K562 (cell line): Measurements from ENCODE around the gene REEP2. TPM values are rescaled to one million over a fixed set of nuclear protein-coding genes. Genes with fewer than 3 reads are reported as not detected.
A peak's percentile ranks its signal among the peaks of the same experiment; 100 is the strongest.
"Not testable (repeated sequence)": the region's sequence is repeated elsewhere in the genome, so short reads cannot be mapped to it uniquely, and the experiment has no call there.

ENCODE experiments used
- ATAC-seq: fragments of 200-7000 bp; cut with Tn5 transposase; 3 replicates; pipeline ENCODE4 v1.9.1; 2020; ENCODE audit warnings: moderate library complexity
- BruUV-seq: library from RNA; stranded (reverse); fragments of 400-500 nt; replicated peaks from 2 replicates; lab custom pipeline; 2021; lab: Mats Ljungman, UMichigan
- CTCF ChIA-PET: fragments of 300-600 bp; formaldehyde crosslinking; extraction: SDS; loops from one replicate; lab custom pipeline; 2021; ENCODE audit warnings: low intra/inter-chr PET ratio; lab: Yijun Ruan, JAX
- POLR2A ChIA-PET: fragments of 300-600, 350-650 bp; sonication (Branson Sonifier 250); formaldehyde crosslinking; extraction: SDS; loops from one replicate; lab custom pipeline; 2021; ENCODE audit warnings: antibody characterized with exemption, inconsistent platforms; lab: Yijun Ruan, JAX
- DNase-seq, 4 experiments: peaks; one replicate each; pipeline versions ENCODE4 v3.0.0 to v3.0.0-alpha.2; 2011 to 2018; ENCODE audit warnings: low spot score in 3 of 4, mixed read lengths in 3 of 4; ENCODE audit errors: extremely low read depth in 1 of 4
- FAIRE-seq: peaks from 2 replicates; lab custom pipeline; 2011; peaks lifted over from hg19 to GRCh38; lab: Jason Lieb, UNC
- H2AFZ ChIP-seq: 2 replicates; pipeline ENCODE4 v1.6.0; 2011; ENCODE audit warnings: low read depth, low read length, control low read depth, inconsistent platforms
- H3K27ac ChIP-seq: fragments of 200-600 bp; 3 replicates; pipeline ENCODE4 v1.8.0; 2011; ENCODE audit warnings: low read depth, mild to moderate bottlenecking, control low read depth, inconsistent platforms, low read length, moderate library complexity, mixed read lengths; ENCODE audit errors: extremely low read depth
- H3K27me3 ChIP-seq, 2 experiments: fragments of 300-600 bp in 1 of 2; 2 replicates in 1 of 2; 3 replicates in 1 of 2; pipeline versions ENCODE4 v1.6.0 to v1.8.0; 2011; ENCODE audit warnings: inconsistent platforms in 2 of 2, low read length in 2 of 2, mild to moderate bottlenecking in 1 of 2, mixed read lengths in 1 of 2, moderate library complexity in 1 of 2; ENCODE audit not compliant: control insufficient read depth in 2 of 2, insufficient read depth in 2 of 2
- H3K36me3 ChIP-seq: fragments of 300-600 bp; 3 replicates; pipeline ENCODE4 v1.8.0; 2011; ENCODE audit warnings: mild to moderate bottlenecking, low read length, inconsistent platforms; ENCODE audit not compliant: control insufficient read depth, insufficient read depth
- H3K4me1 ChIP-seq, 2 experiments: fragments of 200-600 bp in 1 of 2; replicated peaks in 1 of 2; 2 replicates in 1 of 2; 3 replicates in 1 of 2; pipeline versions ENCODE4 v1.5.1 to v1.8.0; 2011; ENCODE audit warnings: inconsistent platforms in 2 of 2, low read length in 2 of 2, mild to moderate bottlenecking in 1 of 2, mixed read lengths in 1 of 2, moderate library complexity in 1 of 2; ENCODE audit not compliant: control insufficient read depth in 2 of 2, insufficient read depth in 2 of 2
- H3K4me2 ChIP-seq: 2 replicates; pipeline ENCODE4 v1.6.1; 2011; ENCODE audit warnings: low read length, control low read depth, inconsistent platforms, mixed read lengths; ENCODE audit not compliant: insufficient read depth
- H3K4me3 ChIP-seq: fragments of 200-600 bp; sonication (generic), shearing (Covaris generic); 2 replicates; pipeline ENCODE4 v1.5.1; 2016; ENCODE audit warnings: control low read depth, inconsistent platforms
- H3K79me2 ChIP-seq: fragments of 200-600 bp; 3 replicates; pipeline ENCODE4 v1.8.0; 2011; ENCODE audit warnings: low read length, inconsistent platforms; ENCODE audit not compliant: control insufficient read depth, insufficient read depth
- H3K9ac ChIP-seq, 2 experiments: 2 replicates each; pipeline versions ENCODE4 v1.6.0 to v1.6.1; 2011; ENCODE audit warnings: low read depth in 2 of 2, low read length in 2 of 2, control low read depth in 1 of 2, inconsistent platforms in 1 of 2, mild to moderate bottlenecking in 1 of 2, mixed read lengths in 1 of 2; ENCODE audit not compliant: insufficient read depth in 1 of 2
- H3K9me1 ChIP-seq: one replicate; pipeline ENCODE4 v1.6.0; 2011; ENCODE audit warnings: inconsistent platforms, mild to moderate bottlenecking, low read length, moderate library complexity; ENCODE audit not compliant: control insufficient read depth, insufficient read depth
- H3K9me3 ChIP-seq: replicated peaks from 2 replicates; pipeline ENCODE4 v1.5.1; 2011; ENCODE audit warnings: low read depth, low read length, inconsistent platforms; ENCODE audit not compliant: control insufficient read depth, insufficient read depth
- H4K20me1 ChIP-seq: replicated peaks from 2 replicates; pipeline ENCODE4 v1.6.1; 2011; ENCODE audit warnings: low read length, inconsistent platforms, mixed read lengths; ENCODE audit not compliant: control insufficient read depth, insufficient read depth
- ZNF431 ChIP-seq: sonication (generic); formaldehyde crosslinking; IDR thresholded peaks from 2 replicates; pipeline ENCODE4 v1.8.0; 2022; ENCODE audit warnings: mild to moderate bottlenecking, missing genetic modification reagents
- WGBS: fragments of 100-300 bp; shearing (Covaris generic); methylation state at CpG from one replicate; pipeline ENCODE4 v1.1.6; 2016; ENCODE audit warnings: low coverage, mixed read lengths; ENCODE audit not compliant: insufficient coverage; ENCODE audit errors: missing lambda C conversion rate; 5-methylcytosine and 5-hydroxymethylcytosine counted together
- in situ Hi-C: fragments of 300-500 bp; cut with MboI; formaldehyde crosslinking; loops from 4 replicates; pipeline ENCODE4 v1.15.0; 2018; ENCODE audit warnings: inconsistent platforms, mixed read lengths
- intact Hi-C: fragments of 100-400 bp; cut with micrococcal nuclease; formaldehyde crosslinking; loops from 2 replicates; pipeline ENCODE4 v1.14.2; 2022
- polyA plus RNA-seq, 8 experiments: library from polyadenylated mRNA; depleted of rRNA in 4 of 8; stranded (reverse) in 5 of 8; unstranded in 3 of 8; fragments of >200 nt; fragmentation: Nextera tagmentation in 2 of 8; fragmentation: Illumina TruSeq in 1 of 8; extraction: Ambion mirVana in 2 of 8; extraction: Trizol in 1 of 8; gene quantifications; 2 replicates each; pipeline versions ENCODE4 v1.2.1 to v1.2.3, GENCODE V29; 2011 to 2014; ENCODE audit warnings: inconsistent platforms in 1 of 8, missing spikeins in 1 of 8
- total RNA-seq, 7 experiments: library from RNA; depleted of rRNA in 6 of 7; stranded (reverse); fragments of >200 nt in 6 of 7; fragmentation: Illumina TruSeq in 2 of 7; extraction: Trizol in 2 of 7; gene quantifications; 2 replicates each; pipeline versions ENCODE4 v1.2.1 to v1.2.3, GENCODE V29; 2011 to 2021; ENCODE audit warnings: low replicate concordance in 1 of 7
- TF ChIP-seq, protein P1 (sequence below): fragments of 450-650 bp; conservative IDR thresholded peaks from 2 replicates; pipeline ENCODE4 v1.6.1; 2016; ENCODE audit warnings: missing genetic modification characterization, low read depth, mild to moderate bottlenecking, control low read depth, missing compliant biosample characterization

REEP2 gene
- total and polyA plus RNA-seq, 9 of the 15 experiments (the other 6 are each of a cell fraction or from before 2014, with no cell fraction given), result 0.03 to 1.1 (median 0.12) TPM; not detected in 1

DNA sequence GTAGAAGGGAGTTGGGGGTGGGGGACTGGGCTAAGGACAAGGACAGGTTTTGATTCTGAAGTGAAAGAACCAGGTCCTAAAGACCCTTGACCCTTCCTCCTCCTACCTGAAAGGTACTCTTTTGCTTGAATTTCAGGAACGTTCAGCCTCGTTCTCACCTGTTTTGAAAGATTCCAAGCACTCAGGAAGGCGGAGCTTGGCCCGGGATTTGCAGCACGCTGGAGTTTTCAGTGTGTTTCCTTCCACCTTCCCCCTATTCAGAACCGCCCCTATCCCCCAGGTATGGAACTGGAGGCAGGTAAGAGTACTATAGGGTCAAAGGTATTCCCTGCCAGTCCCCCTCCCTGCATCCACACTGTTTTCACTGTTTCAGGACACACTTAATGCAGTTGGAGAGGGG, 33.5 kb downstream of the REEP2 start:
- intact Hi-C loops, result no loop called here
- Histone ChIP-seq H3K4me3 (no peak overlapping the region), H3K9me3 (no peaks in the 10 kb centered on the region), H2AFZ (no peak overlapping the region), H4K20me1 (peaks cover 10% of the 10 kb centered on the region), H3K4me2 (no peak overlapping the region), H3K27ac (no peak overlapping the region), H3K36me3 (peaks cover 12% of the 10 kb centered on the region), H3K79me2 (peaks cover 12% of the 10 kb centered on the region), H3K27me3 (no peaks in the 10 kb centered on the region), H3K4me1 (peaks cover 22 to 31% of the 10 kb centered on the region in 2 experiments), H3K9ac (no peak overlapping the region; a peak in 1 of 4 replicates), H3K9me1 (peaks cover 9% of the 10 kb centered on the region)
- no peak for FAIRE-seq
- 48% methylated on average over 6 of the region's 6 CpGs for WGBS
- CTCF ChIA-PET, result no interaction called here
- no peak for DNase-seq
- BruUV-seq, result no TSS peak
- no peak for ATAC-seq
- 0 out of 2 replicates have a peak, but pooled peaks have one; percentile 40 for TF ChIP-seq ZNF431 (CRISPR knock-in tag)
- TF ChIP-seq, protein P1, sequence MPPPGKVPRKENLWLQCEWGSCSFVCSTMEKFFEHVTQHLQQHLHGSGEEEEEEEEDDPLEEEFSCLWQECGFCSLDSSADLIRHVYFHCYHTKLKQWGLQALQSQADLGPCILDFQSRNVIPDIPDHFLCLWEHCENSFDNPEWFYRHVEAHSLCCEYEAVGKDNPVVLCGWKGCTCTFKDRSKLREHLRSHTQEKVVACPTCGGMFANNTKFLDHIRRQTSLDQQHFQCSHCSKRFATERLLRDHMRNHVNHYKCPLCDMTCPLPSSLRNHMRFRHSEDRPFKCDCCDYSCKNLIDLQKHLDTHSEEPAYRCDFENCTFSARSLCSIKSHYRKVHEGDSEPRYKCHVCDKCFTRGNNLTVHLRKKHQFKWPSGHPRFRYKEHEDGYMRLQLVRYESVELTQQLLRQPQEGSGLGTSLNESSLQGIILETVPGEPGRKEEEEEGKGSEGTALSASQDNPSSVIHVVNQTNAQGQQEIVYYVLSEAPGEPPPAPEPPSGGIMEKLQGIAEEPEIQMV (tag), result no peak
- POLR2A ChIA-PET, result interaction anchor here (1.0 to 2.6 kb wide), 5 partner anchors 9 to 71 kb away, joined by 4 to 17 read pairs (median 4); partner anchors contain the start of gene ETF1
- in situ Hi-C loops, result no loop called here

DNA sequence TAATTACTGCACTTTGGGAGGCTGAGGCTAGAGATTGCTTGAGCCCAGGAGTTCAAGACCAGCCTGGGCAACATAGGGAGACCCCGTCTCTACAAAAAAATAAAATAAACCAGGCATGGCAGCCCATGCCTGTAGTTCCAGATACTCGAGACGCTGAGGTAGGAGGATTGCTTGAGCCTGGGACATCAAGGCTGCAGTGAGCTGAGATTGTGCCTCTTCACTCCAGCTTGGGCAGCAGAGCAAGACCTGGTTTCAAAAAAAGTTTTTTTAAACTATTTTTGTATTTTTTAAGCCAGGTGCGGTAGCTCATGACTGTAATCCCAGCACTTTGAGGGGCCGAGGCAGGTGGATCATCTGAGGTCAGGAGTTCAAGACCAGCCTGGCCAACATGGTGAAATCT, 34.3 kb downstream of the REEP2 start:
- DNase-seq, H3K9me3 ChIP-seq, H3K9me1 ChIP-seq, H3K27ac ChIP-seq, H4K20me1 ChIP-seq, ATAC-seq, CTCF ChIA-PET, FAIRE-seq, H2AFZ ChIP-seq, in situ Hi-C loops, H3K27me3 ChIP-seq, H3K36me3 ChIP-seq, H3K4me3 ChIP-seq, H3K4me2 ChIP-seq, H3K9ac ChIP-seq, BruUV-seq, H3K79me2 ChIP-seq, intact Hi-C loops: not testable (repeated sequence)
- 22% methylated on average over 5 of the region's 5 CpGs for WGBS
- POLR2A ChIA-PET, result interaction anchor here (0.6 to 2.6 kb wide), 8 partner anchors 8 to 69 kb away, joined by 4 to 17 read pairs (median 5); partner anchors contain the start of gene EGR1
- H3K4me1 ChIP-seq, result peaks cover 20 to 26% of the 10 kb centered on the region in 2 experiments
